WERI-Rb-1 (cell line): ENCODE measurements around the gene DDR1.

Experiments
- DNase-seq: peaks from one replicate; pipeline ENCODE4 v3.0.0-alpha.2; 2020
- H3K27ac ChIP-seq: fragments of 250-450 bp; sonication (Bioruptor Pico); 2 replicates; pipeline ENCODE4 v1.5.1; 2020; ENCODE audit warnings: mild to moderate bottlenecking, moderate library complexity
- H3K27me3 ChIP-seq: fragments of 250-450 bp; sonication (Bioruptor Pico); 2 replicates; pipeline ENCODE4 v1.5.1; 2021; ENCODE audit warnings: mild to moderate bottlenecking, low read depth, moderate library complexity; ENCODE audit not compliant: insufficient read depth, severe bottlenecking
- H3K36me3 ChIP-seq: fragments of 250-450 bp; sonication (Bioruptor Pico); 2 replicates; pipeline ENCODE4 v1.5.1; 2020; ENCODE audit warnings: mild to moderate bottlenecking, moderate library complexity
- H3K4me3 ChIP-seq: 2 replicates; pipeline ENCODE4 v1.5.1; 2011; ENCODE audit warnings: low read depth, mild to moderate bottlenecking, control low read depth, low read length
- H3K9me3 ChIP-seq: fragments of 250-450 bp; sonication (Bioruptor Pico); 2 replicates; pipeline ENCODE4 v1.5.1; 2021; ENCODE audit warnings: mild to moderate bottlenecking, moderate library complexity; ENCODE audit not compliant: severe bottlenecking
- TF ChIP-seq, protein P1 (sequence below): IDR thresholded peaks from 2 replicates; pipeline ENCODE4 v1.5.1; 2011; ENCODE audit warnings: low read depth, mild to moderate bottlenecking, control low read depth, inconsistent platforms, low read length

DDR1 gene

DNA sequence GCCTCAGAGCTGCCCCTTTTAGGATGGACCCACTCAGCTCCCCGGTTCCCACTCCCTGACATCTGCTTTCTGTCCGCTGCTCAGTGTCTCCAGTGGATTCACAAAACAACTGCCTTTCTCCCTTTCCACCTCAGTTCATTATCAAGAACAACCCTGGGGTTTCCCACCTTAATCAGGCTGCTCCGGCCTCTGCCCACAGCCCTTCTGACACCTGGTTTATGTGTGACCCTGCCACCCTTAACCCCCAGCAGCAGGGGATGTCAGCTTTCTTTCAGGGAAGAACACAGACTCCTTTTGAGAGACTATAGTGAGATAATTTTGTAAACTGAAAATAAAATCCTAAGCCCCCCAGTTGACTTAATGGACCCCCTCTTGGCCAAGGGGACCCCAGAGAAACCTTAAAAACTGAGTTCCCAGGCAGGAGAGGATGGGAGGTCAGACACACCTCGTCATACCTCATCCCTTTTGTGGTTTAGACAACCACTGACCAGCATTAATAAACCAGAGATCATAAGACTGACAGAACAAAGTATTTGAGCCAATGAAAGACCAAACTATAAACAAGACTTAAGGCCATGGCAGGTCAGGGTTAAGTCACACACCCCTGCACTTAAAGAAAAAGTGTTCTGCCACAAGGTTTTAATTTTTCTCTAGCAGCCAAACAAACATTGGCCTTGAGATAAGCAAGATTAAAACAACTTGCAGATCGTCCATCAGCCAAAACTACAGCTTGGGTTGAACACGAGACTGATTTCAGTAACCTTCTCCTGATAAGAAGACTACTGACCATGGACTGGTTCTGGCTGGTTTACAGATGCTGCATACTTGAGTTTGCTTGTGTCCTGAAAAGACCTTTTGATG is 42.4 kb upstream of the DDR1 start:
- Histone ChIP-seq H3K27me3 (no peaks in the 10 kb centered on the region), H3K9me3 (no peaks in the 10 kb centered on the region), H3K4me3 (no peak overlapping the region), H3K36me3 (no peaks in the 10 kb centered on the region), H3K27ac (no peak overlapping the region)
- DNase-seq = no peak
- TF ChIP-seq, protein P1, sequence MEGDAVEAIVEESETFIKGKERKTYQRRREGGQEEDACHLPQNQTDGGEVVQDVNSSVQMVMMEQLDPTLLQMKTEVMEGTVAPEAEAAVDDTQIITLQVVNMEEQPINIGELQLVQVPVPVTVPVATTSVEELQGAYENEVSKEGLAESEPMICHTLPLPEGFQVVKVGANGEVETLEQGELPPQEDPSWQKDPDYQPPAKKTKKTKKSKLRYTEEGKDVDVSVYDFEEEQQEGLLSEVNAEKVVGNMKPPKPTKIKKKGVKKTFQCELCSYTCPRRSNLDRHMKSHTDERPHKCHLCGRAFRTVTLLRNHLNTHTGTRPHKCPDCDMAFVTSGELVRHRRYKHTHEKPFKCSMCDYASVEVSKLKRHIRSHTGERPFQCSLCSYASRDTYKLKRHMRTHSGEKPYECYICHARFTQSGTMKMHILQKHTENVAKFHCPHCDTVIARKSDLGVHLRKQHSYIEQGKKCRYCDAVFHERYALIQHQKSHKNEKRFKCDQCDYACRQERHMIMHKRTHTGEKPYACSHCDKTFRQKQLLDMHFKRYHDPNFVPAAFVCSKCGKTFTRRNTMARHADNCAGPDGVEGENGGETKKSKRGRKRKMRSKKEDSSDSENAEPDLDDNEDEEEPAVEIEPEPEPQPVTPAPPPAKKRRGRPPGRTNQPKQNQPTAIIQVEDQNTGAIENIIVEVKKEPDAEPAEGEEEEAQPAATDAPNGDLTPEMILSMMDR = no peak

DNA sequence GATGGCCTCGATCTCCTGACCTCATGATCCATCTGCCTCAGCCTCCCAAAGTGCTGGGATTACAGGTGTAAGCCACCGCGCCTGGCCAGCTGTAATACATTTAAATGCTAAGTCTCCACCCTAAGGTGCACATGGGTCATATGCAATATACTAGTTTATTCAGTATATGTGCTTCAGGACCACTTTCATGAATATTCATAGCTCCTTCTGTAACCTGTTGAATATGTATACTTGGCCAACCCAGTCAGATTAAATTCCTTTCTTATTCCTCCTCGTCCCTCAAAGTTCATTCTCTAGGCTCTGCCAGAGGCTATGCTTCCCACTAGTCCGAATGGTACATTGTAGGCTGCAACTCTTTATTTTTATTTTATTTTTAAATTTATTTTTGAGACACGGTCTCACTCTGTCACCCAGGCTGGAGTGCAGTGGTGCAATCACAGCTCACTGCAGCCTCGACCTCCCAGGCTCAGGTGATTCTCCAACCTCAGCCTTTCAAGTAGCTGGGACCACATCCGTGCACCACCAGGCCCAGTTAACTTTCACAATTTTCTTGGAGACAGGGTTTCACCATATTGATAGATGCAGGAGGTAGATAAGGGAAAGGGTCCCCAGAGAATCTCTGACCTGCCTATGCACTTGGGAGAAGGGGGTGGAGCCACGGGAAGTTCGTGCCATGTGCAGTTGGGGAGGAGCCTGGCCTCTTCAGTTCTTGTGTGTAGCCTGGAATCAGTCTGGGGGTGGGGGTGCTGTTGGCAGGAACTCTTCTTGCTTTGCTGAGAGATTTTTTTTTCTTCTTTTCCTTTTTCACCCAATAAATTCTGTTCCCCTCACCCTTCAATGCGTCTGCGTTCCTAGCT is 41.3 kb upstream of the DDR1 start:
- no peaks in the 10 kb centered on the region for H3K36me3 ChIP-seq
- DNase-seq = no peak
- no peak overlapping the region for H3K27ac ChIP-seq
- H3K4me3 ChIP-seq = no peak overlapping the region
- H3K27me3 ChIP-seq = no peaks in the 10 kb centered on the region
- TF ChIP-seq, protein P1 = no peak
- no peaks in the 10 kb centered on the region for H3K9me3 ChIP-seq

DNA sequence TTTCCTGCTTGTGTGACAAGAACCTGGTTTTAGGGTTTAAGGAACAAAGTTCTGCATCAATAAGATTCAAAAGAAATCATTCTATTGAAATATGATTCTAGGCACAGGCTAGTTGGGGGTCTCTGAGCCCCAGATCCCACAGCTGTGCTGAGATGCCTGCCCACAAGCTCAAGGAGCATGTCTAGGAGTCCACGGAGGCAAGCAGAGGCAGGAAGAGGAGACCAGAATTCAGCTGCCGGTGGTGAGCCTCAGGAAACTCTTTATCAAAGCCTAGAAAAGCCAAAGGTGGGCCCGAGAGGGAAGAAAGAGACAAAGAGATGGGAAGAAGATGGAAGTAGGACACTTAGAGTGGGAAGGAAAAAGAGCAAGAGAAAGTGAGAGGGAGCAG is 40.7 kb upstream of the DDR1 start:
- DNase-seq = no peak

DNA sequence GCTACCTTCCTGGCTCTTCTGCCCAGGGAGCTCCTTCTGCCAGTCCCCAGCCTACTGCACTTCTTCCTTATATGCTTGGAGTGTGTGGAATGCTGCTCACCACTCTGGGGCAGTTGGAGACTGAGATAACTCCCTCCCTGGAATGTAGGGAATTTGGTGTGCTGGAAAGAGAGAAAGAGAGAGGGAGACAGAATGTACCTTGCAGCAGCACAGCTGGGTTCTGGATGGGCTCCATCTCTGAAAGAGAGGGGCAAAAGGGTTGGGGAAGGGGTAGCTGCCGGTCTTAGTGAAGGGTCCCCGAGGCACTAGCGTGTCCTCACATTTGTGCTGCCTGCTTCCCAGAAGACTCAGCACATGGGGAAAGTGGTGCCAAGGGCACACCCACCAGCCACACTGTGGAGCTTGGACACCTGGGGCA is 40.2 kb upstream of the DDR1 start:
- TF ChIP-seq, protein P1 = no peak
- no peaks in the 10 kb centered on the region for H3K36me3 ChIP-seq
- H3K27me3 ChIP-seq = no peaks in the 10 kb centered on the region
- H3K9me3 ChIP-seq = no peaks in the 10 kb centered on the region
- DNase-seq = no peak
- no peak overlapping the region for H3K27ac ChIP-seq
- H3K4me3 ChIP-seq = no peak overlapping the region

More for the DNA sequence above, 40.7 kb upstream of the DDR1 start:
- H3K9me3 ChIP-seq = no peaks in the 10 kb centered on the region
- H3K4me3 ChIP-seq = no peak overlapping the region
- TF ChIP-seq, protein P1 = no peak
- no peaks in the 10 kb centered on the region for H3K36me3 ChIP-seq
- H3K27ac ChIP-seq = no peak overlapping the region
- H3K27me3 ChIP-seq = no peaks in the 10 kb centered on the region

DNA sequence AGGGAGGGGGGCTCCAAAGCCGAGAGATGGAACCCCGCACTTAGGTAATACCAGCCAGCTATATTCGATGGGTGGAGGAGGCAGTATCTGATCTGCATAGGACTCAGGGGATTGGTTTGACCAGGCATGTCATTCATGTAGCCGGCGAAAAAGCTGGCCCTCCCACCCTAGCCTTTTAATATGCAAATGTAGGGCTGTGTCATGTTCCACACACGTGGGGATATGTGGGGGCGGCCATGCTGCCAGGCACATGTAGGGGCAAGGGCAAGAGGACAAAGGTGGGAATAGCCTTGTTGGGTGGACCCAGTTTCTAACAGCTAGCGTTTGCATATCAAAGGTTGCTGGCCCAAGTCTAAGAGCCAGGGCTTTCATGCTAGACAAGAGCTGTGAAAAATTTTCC is 39.1 kb upstream of the DDR1 start:
- TF ChIP-seq, protein P1 = no peak
- H3K9me3 ChIP-seq = peaks cover 3% of the 10 kb centered on the region
- no peak overlapping the region for H3K27ac ChIP-seq
- H3K4me3 ChIP-seq = no peak overlapping the region
- no peaks in the 10 kb centered on the region for H3K36me3 ChIP-seq
- H3K27me3 ChIP-seq = no peaks in the 10 kb centered on the region
- no peak for DNase-seq
